B cell (primary cell): ENCODE measurements around the gene C10orf90. TPM values are rescaled to one million over a fixed set of nuclear protein-coding genes. Genes with fewer than 3 reads are reported as not detected.

Source experiments
- ATAC-seq: fragments of 200-7000 bp; cut with Tn5 transposase; one replicate; pipeline ENCODE4 v1.10.0; 2021; ENCODE audit warnings: low read depth, mild to moderate bottlenecking, moderate number of reproducible peaks, moderate library complexity
- CTCF ChIA-PET: fragments of 350-600 bp; sonication (Branson Sonifier 250); formaldehyde crosslinking; loops from one replicate; lab custom pipeline; 2021; ENCODE audit warnings: antibody characterized with exemption, inconsistent platforms; lab: Charles Lee
- POLR2A ChIA-PET: fragments of 350-600 bp; sonication (Branson Sonifier 250); formaldehyde crosslinking; loops from one replicate; lab custom pipeline; 2021; ENCODE audit warnings: antibody characterized with exemption; lab: Charles Lee
- DNase-seq: peaks from one replicate; pipeline ENCODE4 v3.0.0; 2013
- H2AFZ ChIP-seq: 2 replicates; pipeline ENCODE4 v1.6.1; 2012; ENCODE audit warnings: mild to moderate bottlenecking, low read depth, low read length; ENCODE audit not compliant: insufficient read depth, poor library complexity, severe bottlenecking
- H3K27ac ChIP-seq, 2 donors: 1 replicate in 1 of 2; 2 replicates in 1 of 2; pipeline ENCODE4 v1.5.1; 2012 to 2013; ENCODE audit warnings: low read length in 2 of 2, mild to moderate bottlenecking in 2 of 2, moderate library complexity in 1 of 2
- H3K27me3 ChIP-seq, 4 experiments: fragments of 200-600 bp in 1 of 4; sonication (generic) in 1 of 4; replicated peaks in 1 of 4; 1 replicate in 2 of 4; 2 replicates in 2 of 4; pipeline versions ENCODE4 v1.6.1 to v1.7.0; 2013 to 2016; ENCODE audit warnings: low read length in 3 of 4, mild to moderate bottlenecking in 2 of 4, mixed read lengths in 1 of 4, moderate library complexity in 1 of 4; ENCODE audit not compliant: insufficient read depth in 4 of 4, control insufficient read depth in 3 of 4; ENCODE audit errors: control extremely low read depth in 1 of 4
- H3K36me3 ChIP-seq, 2 experiments: replicated peaks in 1 of 2; 1 replicate in 1 of 2; 2 replicates in 1 of 2; pipeline versions ENCODE4 v1.6.1 to v1.7.1; 2013; ENCODE audit warnings: low read length in 1 of 2; ENCODE audit not compliant: insufficient read depth in 2 of 2, control insufficient read depth in 1 of 2; ENCODE audit errors: control extremely low read depth in 1 of 2, extremely low read depth in 1 of 2
- H3K4me1 ChIP-seq, 2 donors: fragments of 200-600 bp in 1 of 2; sonication (generic) in 1 of 2; 1 replicate in 1 of 2; 2 replicates in 1 of 2; pipeline versions ENCODE4 v1.5.1 to v1.6.1; 2013 to 2017; ENCODE audit warnings: low read length in 2 of 2; ENCODE audit not compliant: control insufficient read depth in 2 of 2, insufficient read depth in 2 of 2
- H3K4me2 ChIP-seq: replicated peaks from 2 replicates; pipeline ENCODE3; 2012; ENCODE audit warnings: mild to moderate bottlenecking, low read depth, low read length; ENCODE audit not compliant: poor library complexity, severe bottlenecking
- H3K4me3 ChIP-seq, 5 experiments: fragments of 200-600 bp in 1 of 5; sonication (generic) in 1 of 5; 1 replicate in 3 of 5; 2 replicates in 2 of 5; pipeline versions ENCODE4 v1.5.1 to v1.7.0; 2011 to 2016; ENCODE audit warnings: low read length in 4 of 5, mild to moderate bottlenecking in 4 of 5, low read depth in 2 of 5, control low read depth in 1 of 5, moderate library complexity in 1 of 5; ENCODE audit not compliant: insufficient read depth in 1 of 5; ENCODE audit errors: control extremely low read depth in 1 of 5, extremely low read depth in 1 of 5
- H3K79me2 ChIP-seq: fragments of 200-600 bp; sonication (generic); one replicate; pipeline ENCODE4 v1.6.0; 2016; ENCODE audit warnings: low read length; ENCODE audit not compliant: control insufficient read depth, insufficient read depth
- H3K9ac ChIP-seq: fragments of 200-600 bp; sonication (generic); 2 replicates; pipeline ENCODE4 v1.6.1; 2017; ENCODE audit warnings: mild to moderate bottlenecking, low read length, moderate library complexity
- H3K9me3 ChIP-seq, 3 donors: one replicate each; pipeline versions ENCODE4 v1.6.1 to v1.7.1; 2013; ENCODE audit warnings: low read length in 2 of 3; ENCODE audit not compliant: control insufficient read depth in 2 of 3, insufficient read depth in 1 of 3; ENCODE audit errors: control extremely low read depth in 1 of 3
- H4K20me1 ChIP-seq: 2 replicates; pipeline ENCODE4 v1.6.0; 2012; ENCODE audit warnings: mild to moderate bottlenecking, low read length; ENCODE audit not compliant: insufficient read depth, control insufficient read depth, poor library complexity, severe bottlenecking
- H3K27ac Mint-ChIP-seq: one replicate; pipeline ENCODE4 v1.8.0; 2021; ENCODE audit warnings: mixed read lengths
- H3K27me3 Mint-ChIP-seq: one replicate; pipeline ENCODE4 v1.8.0; 2021; ENCODE audit warnings: mixed read lengths
- H3K4me1 Mint-ChIP-seq: one replicate; pipeline ENCODE4 v1.8.0; 2021; ENCODE audit warnings: mixed read lengths
- H3K4me3 Mint-ChIP-seq: one replicate; pipeline ENCODE4 v1.8.0; 2021; ENCODE audit warnings: mixed read lengths
- H3K9me3 Mint-ChIP-seq: one replicate; pipeline ENCODE4 v1.8.0; 2022; ENCODE audit warnings: mixed read lengths; ENCODE audit not compliant: insufficient read depth
- CTCF ChIP-seq: fragments of 200-600 bp; IDR thresholded peaks from one replicate; pipeline ENCODE4 v1.8.0; 2022; ENCODE audit warnings: antibody characterized with exemption, mild to moderate bottlenecking
- EZH2 ChIP-seq: IDR thresholded peaks from 2 replicates; pipeline ENCODE4 v1.6.1; 2012; ENCODE audit warnings: borderline replicate concordance, low read depth, mild to moderate bottlenecking, moderate library complexity, low read length; ENCODE audit not compliant: insufficient read depth, poor library complexity, severe bottlenecking
- WGBS: methylation state at CpG from one replicate; pipeline ENCODE4 v1.1.5; 2013; ENCODE audit warnings: missing lambda C conversion rate; ENCODE audit not compliant: insufficient coverage; 5-methylcytosine and 5-hydroxymethylcytosine counted together
- intact Hi-C: fragments of 100-400 bp; cut with micrococcal nuclease; formaldehyde crosslinking; loops from one replicate; pipeline ENCODE4 v1.10.0; 2022
- polyA plus RNA-seq: library from polyadenylated mRNA; depleted of rRNA; stranded (reverse); fragments of >200 nt; gene quantifications from 2 replicates; pipeline ENCODE4 v1.2.3, GENCODE V29; 2012
- total RNA-seq, 2 donors: library from RNA; stranded (reverse); fragments of 120-200 nt in 1 of 2; gene quantifications; 1 replicate in 1 of 2; 2 replicates in 1 of 2; pipeline versions ENCODE4 v1.2.3 to v1.2.4, GENCODE V29; 2013 to 2022

C10orf90 gene
- total and polyA plus RNA-seq, 2 donors (not counting 1 experiment from before 2014, with no cell fraction given) = not detected

- Histone ChIP-seq H3K9ac (no peak overlapping the region), H3K4me1 (no peaks in the 10 kb centered on the region), H3K27me3 (no peaks in the 10 kb centered on the region), H3K4me3 (no peak overlapping the region), H3K79me2 (no peaks in the 10 kb centered on the region), H2AFZ (no peak overlapping the region), H3K27ac (no peak overlapping the region), H3K4me2 (no peak overlapping the region), H3K9me3 (peaks cover 0 to 18% (median 0%) of the 10 kb centered on the region in 3 donors), H4K20me1 (no peaks in the 10 kb centered on the region), H3K36me3 (no peaks in the 10 kb centered on the region)
- ATAC-seq (no peak), DNase-seq (no peak)
- H3K9me3 Mint-ChIP-seq = no peaks in the 10 kb centered on the region
- no peaks in the 10 kb centered on the region for H3K4me1 Mint-ChIP-seq
- no peak overlapping the region for H3K27ac Mint-ChIP-seq
- POLR2A ChIA-PET = no interaction called here
- TF ChIP-seq CTCF = no peak
- no CpG with 5 or more reads among the region's 3 CpGs for WGBS
- intact Hi-C loops = no loop called here
- H3K4me3 Mint-ChIP-seq = no peak overlapping the region
- CTCF ChIA-PET = no interaction called here
- H3K27me3 Mint-ChIP-seq = peaks cover 3% of the 10 kb centered on the region
Measured at GRCh38 chr10:126565871-126566270, 104.6 kb downstream of the C10orf90 start.

GRCh38 chr10:126565441-126565840 is 105.1 kb downstream of the C10orf90 start:
- H3K27me3 Mint-ChIP-seq = peaks cover 3% of the 10 kb centered on the region
- no peak overlapping the region for H2AFZ ChIP-seq
- peaks cover 0 to 18% (median 0%) of the 10 kb centered on the region in 3 donors for H3K9me3 ChIP-seq
- ChIA-PET POLR2A (no interaction called here), CTCF (no interaction called here)
- intact Hi-C loops = no loop called here
- no peaks in the 10 kb centered on the region for H4K20me1 ChIP-seq
- H3K27me3 ChIP-seq = no peaks in the 10 kb centered on the region
- H3K4me2 ChIP-seq = no peak overlapping the region
- H3K9me3 Mint-ChIP-seq = no peaks in the 10 kb centered on the region
- TF ChIP-seq CTCF (no peak), EZH2 (no peak)
- WGBS = 95% methylated on average over 7 of the region's 7 CpGs
- no peak overlapping the region for H3K27ac Mint-ChIP-seq
- H3K4me3 Mint-ChIP-seq = no peak overlapping the region
- H3K79me2 ChIP-seq = no peaks in the 10 kb centered on the region
- no peak overlapping the region for H3K27ac ChIP-seq
- H3K4me1 Mint-ChIP-seq = no peaks in the 10 kb centered on the region
- no peaks in the 10 kb centered on the region for H3K36me3 ChIP-seq
- H3K9ac ChIP-seq = no peak overlapping the region
- no peak for DNase-seq
- ATAC-seq = no peak
- no peak overlapping the region for H3K4me3 ChIP-seq
- H3K4me1 ChIP-seq = no peaks in the 10 kb centered on the region
